ENCODE data around the gene HOXA4. TPM values are rescaled to one million over a fixed set of nuclear protein-coding genes. Genes with fewer than 3 reads are reported as not detected.
A peak's percentile ranks its signal among the peaks of the same experiment; 100 is the strongest.

HOXA4 gene
- total RNA-seq, 1 donor from 2014 or later = 14.6 TPM

- DNase-seq (ENCODE audit: low read depth) = no peak
- peak overlapping the region; percentile 35 for H3K4me3 ChIP-seq (ENCODE audit: low read depth, low read length)
- TF ChIP-seq CTCF (conservative IDR thresholded peaks at IDR 0.05; ENCODE audit: low read depth, low read length) = no peak
Observed at GRCh38 chr7:27106181-27106900, 24.2 kb downstream of the HOXA4 start.

GRCh38 chr7:27105301-27106031 is 25.1 kb downstream of the HOXA4 start:
- no peak for DNase-seq (ENCODE audit: low read depth)
- no peak for TF ChIP-seq CTCF (conservative IDR thresholded peaks at IDR 0.05; ENCODE audit: low read depth, low read length)
- peak overlapping the region; percentile 14 for H3K4me3 ChIP-seq (ENCODE audit: low read depth, low read length)

- no peak for DNase-seq (ENCODE audit: low read depth)
- no peak for TF ChIP-seq CTCF (conservative IDR thresholded peaks at IDR 0.05; ENCODE audit: low read depth, low read length)
- H3K4me3 ChIP-seq (ENCODE audit: low read depth, low read length) = peak overlapping the region; percentile 53
Observed at GRCh38 chr7:27104341-27105058, 26.1 kb downstream of the HOXA4 start.

GRCh38 chr7:27103489-27104226 is 26.9 kb downstream of the HOXA4 start:
- TF ChIP-seq CTCF (conservative IDR thresholded peaks at IDR 0.05; ENCODE audit: low read depth, low read length) = no peak
- DNase-seq (ENCODE audit: low read depth) = no peak
- peak overlapping the region; percentile 53 for H3K4me3 ChIP-seq (ENCODE audit: low read depth, low read length)

GRCh38 chr7:27102581-27103442 is 27.7 kb downstream of the HOXA4 start, which contains the start of gene HOXA2:
Gene HOXA2, minus strand, starts transcription at chr7:27102683. Its CDS starts 183 bp downstream, at chr7:27102500.
- peak within 1 kb of the TSS; percentile 53 for H3K4me3 ChIP-seq (ENCODE audit: low read depth, low read length)
- no peak for TF ChIP-seq CTCF (conservative IDR thresholded peaks at IDR 0.05; ENCODE audit: low read depth, low read length)
- no peak for DNase-seq (ENCODE audit: low read depth)

All from epithelial cell of proximal tubule (primary cell).